GM19452 (cell line): ENCODE data around the gene KYAT1.
A peak's percentile ranks its signal among the peaks of the same experiment; 100 is the strongest.

Experiments
- ATAC-seq: cut with Tn5 transposase; IDR thresholded peaks from one replicate; pipeline ENCODE4 v1.9.1; 2021; ENCODE audit not compliant: unreplicated experiment

The KYAT1 gene

DNA sequence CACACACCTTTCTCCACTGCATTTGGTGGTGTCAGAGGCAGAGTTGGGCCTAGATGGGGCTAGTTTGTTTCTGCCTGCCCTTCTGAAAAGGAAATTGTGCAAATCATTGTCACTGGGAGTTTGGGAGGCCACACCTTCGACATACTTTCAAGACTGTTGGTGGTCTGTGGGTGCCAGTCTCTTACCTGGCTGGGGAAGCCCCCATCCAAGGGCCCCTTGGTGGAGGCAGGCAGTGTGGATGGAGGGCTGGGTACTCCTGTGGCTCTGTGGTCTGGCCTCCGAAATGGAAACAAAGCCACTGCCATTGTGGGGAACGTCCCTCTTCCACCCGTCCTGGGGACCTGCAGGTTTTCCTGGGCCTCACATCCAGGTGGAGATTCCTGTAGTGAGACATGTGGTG lies 28.1 kb upstream of the KYAT1 start:
- ATAC-seq, result no peak

DNA sequence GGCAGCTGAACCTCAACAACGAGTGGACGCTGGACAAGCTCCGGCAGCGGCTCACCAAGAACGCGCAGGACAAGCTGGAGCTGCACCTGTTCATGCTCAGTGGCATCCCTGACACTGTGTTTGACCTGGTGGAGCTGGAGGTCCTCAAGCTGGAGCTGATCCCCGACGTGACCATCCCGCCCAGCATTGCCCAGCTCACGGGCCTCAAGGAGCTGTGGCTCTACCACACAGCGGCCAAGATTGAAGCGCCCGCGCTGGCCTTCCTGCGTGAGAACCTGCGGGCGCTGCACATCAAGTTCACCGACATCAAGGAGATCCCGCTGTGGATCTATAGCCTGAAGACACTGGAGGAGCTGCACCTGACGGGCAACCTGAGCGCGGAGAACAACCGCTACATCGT lies 26.6 kb upstream of the KYAT1 start:
- no peak for ATAC-seq

DNA sequence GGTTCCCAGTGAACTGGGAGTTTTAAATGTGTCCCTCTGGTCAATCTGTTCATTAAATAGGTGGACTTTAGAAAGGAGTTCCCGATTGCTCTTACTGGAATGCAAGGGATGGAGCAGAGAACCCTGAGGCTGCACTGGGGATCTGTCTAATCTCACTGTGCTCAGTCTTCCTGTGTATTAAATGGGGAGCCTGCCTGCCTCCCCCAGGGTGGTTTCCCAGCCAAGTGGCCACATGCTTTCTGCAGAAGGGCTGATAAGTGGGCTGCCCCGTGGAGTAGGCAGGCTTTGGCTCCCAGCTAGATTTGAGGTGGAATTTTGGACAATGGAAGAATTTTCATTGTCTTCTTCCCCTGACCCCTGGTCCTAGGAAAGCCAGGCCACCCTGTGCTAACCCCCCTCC lies 25.0 kb upstream of the KYAT1 start:
- ATAC-seq, result no peak

DNA sequence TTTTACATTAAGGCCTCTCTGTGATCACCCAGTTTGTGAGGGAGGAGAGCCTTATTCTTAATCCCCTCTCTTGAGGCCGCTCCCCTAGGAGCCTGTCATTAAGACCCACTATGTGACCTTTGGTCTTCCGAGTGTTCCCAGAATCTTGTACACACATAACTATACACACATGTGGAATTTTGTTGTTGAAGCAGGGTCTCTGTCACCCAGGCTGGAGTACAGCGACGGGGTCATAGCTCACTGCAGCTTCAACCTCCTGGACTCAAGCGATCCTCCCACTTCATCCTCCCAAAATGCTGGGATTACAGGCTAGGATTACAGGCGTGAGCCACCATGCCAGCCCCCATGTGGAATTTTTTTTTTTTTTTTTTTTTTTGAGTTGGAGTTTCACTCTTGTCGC lies 24.2 kb upstream of the KYAT1 start:
- no peak for ATAC-seq

DNA sequence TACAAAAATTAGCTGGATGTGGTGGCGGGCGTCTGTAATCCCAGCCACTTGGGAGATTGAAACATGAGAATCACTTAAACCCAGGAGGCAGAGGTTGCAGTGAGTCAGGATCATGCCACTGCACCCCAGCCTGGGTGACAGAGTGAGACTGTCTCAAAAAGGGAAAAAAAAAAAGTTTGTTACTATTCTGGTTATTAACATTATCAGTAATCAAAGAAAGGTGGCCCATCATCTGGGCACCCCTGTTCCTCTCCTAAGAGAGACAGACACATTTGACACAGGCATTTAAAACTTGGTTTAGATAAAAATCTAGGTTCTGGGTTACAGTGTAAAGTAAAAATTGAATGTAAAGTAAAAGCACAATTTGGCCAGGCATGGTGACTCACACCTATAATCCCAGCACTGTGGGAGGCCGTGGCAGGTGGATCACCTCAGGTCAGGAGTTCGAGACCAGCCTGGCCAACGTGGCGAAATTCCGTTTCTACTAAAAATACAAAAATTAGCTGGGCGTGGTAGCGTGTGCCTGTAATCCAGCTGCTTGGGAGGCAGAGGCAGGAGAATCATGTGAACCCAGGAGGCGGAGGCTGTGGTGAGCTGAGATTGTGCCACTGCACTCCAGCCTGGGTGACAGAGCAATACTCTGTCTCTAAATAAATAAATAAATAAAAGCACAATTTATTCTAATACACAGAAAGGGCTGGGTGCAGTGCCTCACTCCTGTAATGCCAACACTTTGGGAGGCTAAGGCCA lies 22.3 kb upstream of the KYAT1 start:
- ATAC-seq, result no peak

DNA sequence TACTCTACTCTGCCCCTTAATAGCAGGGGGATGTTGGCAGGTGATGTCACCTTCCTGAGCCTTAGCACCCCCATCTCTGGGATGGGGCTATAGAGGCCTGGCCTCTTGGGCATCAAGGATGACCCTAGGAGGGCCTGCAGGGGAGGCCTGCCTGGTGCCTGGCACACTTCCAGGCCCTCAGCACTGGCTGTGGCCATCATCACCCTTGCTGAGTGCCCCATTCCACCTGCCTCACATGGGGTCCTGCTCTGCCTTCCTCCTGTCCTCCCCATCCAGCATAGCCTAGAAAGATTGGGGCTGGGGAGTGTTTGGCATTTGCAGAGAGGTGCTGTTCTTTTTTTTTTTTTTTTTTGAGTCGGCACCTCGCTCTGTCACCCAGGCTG lies 21.3 kb upstream of the KYAT1 start:
- no peak for ATAC-seq

DNA sequence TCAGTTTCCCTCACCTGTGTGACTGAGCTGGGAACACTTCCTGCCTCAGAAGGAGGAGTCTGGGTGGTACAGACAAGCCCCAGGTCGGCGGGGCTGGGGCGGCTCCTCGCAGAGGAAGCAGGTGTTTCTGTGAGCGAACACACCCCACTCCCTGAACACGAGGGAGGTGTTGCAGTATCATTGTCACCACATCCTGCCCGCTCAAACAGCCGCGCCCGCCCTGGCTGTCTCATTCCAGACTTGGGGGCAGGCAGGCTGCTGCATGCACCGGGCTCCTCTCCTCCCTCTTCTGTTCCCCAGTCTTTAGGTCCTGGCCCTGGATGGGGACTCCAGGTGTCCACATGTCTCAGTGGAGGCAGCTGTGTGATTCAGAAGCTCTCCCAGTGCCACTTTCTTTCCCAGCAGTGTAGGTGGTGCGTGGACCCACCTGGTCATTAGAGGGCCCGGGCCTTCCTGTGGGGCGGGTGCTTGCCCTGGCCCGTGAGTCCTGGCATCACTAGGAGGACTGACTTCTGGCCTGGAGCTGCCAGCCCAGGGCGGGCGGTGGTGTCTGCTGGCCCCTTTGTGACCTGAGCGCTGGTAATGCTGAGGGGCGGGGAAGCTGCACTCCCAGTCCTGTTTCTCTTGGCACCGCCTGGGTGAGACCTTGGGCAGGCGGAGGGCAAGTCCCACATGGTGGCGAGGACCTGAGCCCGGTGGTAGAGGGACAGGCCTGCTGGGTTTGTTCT lies 20.8 kb upstream of the KYAT1 start:
- peak; percentile 88 for ATAC-seq

DNA sequence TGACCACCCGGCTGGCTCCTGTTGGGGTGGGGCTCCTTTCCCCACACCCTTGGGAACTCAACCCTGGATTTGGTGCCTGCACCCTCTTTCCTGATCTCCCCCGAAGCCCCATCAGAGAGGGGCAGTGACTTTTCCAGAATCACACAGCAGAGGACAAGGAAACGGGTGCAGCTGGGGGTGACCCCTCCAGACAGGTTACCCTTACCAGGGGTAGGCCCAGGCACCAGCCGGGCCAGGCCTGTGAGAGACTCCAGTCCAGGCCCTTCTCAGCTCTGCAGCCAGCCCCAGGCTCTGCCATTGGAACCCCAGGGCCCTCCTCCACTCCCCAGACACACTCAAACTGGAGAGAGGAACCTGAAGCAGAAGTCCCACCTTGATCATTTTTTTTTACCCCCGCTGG lies 20.1 kb upstream of the KYAT1 start:
- no peak for ATAC-seq

DNA sequence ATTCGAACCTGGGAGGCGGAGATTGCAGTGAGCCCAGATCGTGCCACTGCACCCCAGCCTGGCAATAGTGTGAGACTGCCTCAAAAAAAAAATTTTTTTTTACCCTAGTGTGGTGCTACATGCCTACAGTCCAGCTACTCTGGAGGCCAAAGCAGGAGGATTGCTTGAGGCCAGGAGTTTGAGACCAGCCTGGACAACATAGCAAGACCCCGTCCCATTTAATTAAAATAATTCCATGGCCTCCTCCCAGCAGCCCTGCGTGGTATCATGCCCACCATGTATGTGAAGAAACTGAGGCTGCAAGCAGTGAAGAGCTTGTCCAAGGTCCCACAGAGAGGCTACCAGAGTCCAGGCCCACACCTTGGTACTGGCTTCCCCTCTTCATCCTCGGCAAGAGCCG lies 19.6 kb upstream of the KYAT1 start:
- no peak for ATAC-seq

DNA sequence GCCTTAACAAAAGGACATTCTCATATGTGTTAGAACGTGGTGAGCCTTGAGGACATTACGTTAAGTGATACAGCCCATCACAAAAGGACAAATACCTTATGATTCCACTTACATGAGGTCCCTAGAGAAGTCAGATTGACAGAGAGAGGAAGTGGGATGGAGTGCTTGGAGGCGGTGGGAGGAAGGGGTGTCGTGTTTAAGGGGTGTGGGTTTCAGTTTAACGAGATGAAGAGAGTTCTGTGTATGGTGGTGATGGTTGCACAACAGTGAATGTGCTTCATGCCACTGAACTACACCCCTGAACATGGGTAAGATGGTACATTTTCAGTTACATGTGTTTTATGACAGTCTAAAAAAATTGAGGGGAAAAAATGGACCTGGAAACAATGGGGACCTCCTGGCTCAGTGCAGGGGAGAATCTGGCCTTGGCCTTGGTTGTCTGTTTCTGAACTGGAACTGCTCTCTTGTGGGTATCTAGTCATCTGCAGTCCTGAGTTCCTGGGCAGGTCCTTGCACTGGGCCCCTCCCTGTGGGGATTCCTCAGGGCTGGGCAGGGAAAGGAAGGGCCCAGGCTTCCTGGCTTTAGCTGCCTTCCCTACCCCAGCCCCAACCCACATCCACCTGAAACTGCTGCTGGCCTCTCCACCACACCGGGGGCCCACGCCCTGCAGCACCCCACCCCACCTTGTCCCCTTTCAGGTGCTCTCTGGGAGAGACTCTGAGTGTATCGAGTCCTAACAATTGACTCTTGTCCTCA lies 18.0 kb upstream of the KYAT1 start:
- no peak for ATAC-seq

DNA sequence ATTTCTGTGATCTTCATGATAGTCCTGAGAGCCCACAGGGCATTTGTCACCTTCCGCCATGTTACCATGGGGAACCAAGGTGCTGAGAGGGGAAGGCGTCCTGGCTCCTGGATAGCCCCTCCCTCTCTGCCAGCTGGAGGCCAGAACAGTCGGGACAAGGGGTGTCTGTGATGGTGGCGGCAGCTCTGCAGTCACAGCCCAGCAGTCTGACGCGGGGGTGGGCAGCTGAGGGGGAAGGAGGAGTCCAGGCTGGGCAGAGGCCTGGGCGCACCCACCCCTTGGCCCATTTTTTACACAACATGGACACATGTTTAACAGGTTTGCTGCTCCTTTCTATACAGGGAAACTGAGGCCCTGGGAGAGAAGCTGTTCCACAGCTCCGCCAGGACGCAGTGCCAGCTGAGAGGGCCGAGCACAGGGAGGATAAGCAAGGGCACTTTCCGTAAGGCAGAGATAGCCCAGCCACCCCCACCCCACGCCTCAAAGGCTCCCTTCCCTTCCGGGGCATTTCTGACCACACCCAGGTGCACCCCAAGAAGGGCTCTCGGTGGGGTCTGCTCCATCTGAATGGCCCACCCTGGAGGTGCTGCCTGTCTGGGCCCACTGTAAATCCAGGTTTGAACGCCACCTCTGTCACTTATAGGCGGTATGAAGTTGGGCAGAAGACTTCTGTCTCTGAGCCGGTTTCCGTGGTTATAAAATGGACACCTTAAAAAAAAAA lies 17.3 kb upstream of the KYAT1 start:
- ATAC-seq, result no peak

DNA sequence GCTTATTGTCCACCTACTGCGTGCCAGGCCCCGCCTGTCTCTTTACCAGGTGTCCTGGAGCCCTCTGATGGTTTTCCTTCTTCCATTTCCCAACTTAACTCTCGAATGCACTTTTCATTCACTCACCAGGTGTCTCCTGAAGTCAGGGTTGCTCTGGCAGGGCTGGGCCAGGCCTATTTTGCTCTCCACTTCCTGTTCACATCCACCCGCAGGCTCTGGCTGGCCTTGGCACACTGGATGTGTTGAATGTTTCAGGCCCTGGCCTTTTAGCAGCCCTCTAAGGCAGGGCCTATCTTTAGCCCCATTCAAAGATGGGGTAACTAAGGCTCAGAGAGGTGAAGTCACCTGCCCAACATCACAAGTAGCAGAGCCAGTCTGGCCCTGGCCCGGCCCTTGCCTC lies 16.6 kb upstream of the KYAT1 start:
- ATAC-seq, result no peak

DNA sequence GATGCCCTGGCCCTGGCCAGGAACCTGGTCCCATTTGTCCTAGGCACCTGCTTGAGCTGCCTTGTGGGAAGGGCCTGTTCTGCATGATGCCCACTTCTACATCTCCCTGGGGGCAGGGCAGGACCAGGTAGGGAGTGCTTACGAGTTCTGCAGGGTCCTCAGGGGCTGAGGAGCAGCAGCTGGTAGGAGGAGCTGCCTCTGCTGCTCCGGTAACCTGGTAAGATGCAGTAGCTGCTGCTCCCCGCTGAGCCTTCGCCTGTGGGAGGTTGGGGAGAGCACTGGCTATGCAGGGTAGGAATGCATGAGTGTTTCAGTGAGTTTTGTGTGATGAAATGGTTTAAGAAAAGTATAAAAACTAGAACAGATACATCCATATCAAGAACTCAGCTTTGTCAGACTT lies 13.8 kb upstream of the KYAT1 start:
- ATAC-seq, result no peak

DNA sequence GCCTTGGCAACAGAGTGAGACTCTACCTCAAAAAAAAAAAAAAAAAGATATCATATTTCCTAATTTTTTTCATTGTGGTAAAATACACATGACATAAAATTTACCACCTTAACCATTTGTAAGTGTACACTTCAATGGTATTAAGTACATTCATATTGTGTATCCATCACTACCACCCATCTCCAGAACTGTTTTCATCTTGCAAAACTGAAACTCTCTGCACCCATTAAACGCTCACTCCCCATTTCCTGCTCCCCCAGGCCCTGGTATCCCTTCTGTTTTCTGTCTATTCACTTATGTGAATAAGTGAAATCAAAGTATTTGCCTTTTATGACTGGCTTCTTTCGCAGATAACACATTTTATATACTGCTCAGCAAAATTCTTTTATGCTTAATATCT lies 13.0 kb upstream of the KYAT1 start:
- ATAC-seq, result no peak

DNA sequence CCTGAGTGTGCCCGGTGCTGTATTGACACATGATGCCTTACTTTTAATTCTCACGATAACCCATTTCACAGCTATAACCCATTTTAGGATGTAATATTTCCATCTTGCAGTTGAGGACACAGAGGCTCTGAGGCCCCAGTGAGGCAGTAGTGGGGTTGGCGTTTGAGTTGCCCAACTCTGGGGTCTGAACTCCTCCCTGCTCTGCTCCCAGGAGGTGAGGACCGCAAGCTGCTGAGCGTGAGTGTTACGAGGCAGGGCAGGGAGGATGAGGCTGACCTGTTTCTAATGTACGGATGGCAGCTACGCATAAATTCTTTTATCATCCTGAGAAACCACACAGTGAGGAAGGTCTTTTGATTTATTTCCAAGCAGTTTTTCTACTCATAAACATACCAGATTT lies 11.6 kb upstream of the KYAT1 start:
- no peak for ATAC-seq

DNA sequence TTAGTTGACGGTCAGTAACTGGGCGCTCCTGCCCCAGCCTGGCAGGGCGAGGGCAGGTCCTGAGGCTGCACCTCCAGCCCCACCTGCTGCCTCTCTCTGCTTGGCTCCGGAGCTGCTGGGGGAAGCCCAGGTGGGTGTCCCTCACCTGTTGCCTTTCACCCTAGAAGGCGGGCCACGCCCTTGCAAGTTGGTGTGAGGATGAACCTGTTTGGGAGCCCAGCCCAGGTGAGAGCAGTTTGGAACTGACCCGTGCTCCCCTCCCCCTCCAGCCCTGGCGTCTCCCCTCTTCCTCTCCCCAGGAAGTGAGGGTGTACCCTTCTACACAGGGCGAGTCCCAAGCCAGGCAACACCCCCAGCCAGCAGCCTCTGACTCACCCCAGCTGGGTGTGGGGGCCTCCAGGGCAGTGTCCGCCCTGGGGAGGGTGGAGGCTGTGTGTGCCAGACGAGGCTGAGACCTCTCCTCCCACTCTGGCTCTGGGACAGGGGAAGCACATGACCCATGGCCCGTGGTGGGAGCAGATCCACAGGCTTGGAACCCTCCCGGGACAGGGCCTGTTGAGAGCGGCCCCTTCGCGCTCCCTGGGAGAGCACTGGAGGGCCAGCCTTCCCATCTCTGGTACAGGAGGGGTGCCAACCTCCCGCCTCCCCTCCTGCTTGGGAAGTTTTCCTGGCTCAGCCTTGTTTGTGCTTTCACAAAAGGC lies 10.6 kb upstream of the KYAT1 start:
- no peak for ATAC-seq

DNA sequence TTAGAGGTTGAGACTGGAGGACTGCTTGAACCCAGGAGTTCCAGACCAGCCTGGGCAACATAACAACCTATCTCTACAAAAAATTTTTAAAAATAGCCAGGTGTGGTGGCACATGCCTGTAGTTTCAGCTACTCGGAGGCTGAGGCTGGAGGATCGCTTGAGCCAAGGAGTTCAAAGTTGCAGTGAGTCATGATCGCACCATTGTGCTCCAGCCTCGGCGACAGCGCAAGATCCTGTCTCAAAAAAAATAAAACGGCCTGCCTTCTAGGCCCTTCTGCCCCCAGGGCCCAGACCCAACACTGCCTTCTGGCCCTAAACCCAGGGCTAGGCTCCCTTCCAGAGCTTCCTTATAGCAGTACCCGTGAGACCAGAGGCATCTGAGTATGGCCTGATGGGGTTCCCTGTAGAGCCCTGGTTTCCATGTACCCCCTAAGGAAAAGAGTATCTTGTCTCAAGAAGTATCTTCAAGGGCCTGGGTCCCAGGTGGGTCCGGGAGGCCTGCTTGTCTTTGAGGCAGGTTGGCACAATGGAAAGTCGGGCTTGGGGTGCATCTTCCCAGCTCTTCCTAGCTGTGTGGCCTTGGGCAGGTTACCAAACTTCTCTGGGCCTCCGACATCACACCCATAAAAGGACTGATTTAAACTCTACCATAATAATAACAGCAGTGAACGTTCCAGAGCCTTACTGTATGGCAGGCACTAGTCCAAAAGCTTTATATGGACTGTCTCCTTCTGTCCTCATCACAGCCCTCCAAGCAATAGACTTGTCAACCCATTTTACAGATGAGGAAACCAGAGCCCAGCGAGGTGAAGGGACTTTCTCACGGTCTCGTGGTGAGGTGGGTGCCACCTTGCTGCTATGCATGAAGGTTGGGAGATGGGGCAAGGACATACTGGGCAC lies 9.8 kb upstream of the KYAT1 start:
- no peak for ATAC-seq

DNA sequence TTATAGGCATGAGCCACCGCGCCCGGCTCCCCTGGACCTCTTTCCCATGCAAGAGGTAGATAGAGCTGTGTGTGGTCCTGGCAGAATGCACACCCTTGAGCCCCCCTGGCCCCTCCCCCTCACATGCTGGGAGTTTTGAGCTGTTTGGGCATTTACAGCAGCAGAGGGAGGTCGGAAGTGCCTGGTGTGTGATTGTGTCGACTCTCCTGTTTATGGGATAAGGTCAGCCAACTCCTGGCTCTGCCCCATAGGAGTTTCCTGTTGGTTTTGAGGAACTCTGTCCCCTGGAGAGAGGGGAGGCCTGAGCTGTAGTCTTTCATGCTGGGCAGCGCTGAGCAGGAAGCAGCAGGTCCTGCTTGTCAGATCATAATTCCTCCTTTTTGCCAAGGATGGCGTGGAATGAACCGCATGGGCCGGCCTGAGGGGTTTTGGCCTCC lies 6.2 kb upstream of the KYAT1 start:
- no peak for ATAC-seq

DNA sequence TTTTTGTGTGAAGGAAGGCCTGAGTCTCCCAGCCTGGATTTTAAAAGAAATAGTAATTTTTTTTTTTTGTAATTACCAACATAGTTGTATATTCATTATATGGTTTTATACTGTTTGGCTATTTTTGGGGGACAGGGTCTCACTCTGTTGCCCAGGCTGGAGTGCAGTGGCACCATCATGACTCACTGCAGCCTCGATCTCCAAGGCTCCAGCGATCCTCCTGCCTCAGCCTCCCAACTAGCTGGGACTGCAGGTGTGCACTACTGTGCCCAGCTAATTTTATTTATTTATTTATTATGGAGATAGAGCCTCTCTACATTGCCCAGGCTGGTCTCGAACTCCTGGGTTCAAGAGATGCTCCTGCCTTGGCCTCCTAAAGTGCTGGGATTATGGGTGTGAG lies 5.3 kb upstream of the KYAT1 start:
- ATAC-seq, result no peak
